Left hindlimb (tissue), 1 donor: ENCODE measurements around the gene WWC1.
"Not testable (repeated sequence)": the region's sequence is repeated elsewhere in the genome, so short reads cannot be mapped to it uniquely, and the experiment has no call there.

Source experiments
- DNase-seq: peaks from one replicate; pipeline ENCODE4 v3.0.0-alpha.2; 2018

WWC1 gene

GRCh38 chr5:168339109-168339771 lies 47.8 kb downstream of the WWC1 start:
- DNase-seq = no peak

GRCh38 chr5:168339772-168340140 lies 48.3 kb downstream of the WWC1 start:
- not testable (repeated sequence) for DNase-seq

- no peak for DNase-seq
Measured at GRCh38 chr5:168340487-168340886, 49.0 kb downstream of the WWC1 start.

- no peak for DNase-seq
Measured at GRCh38 chr5:168341178-168341577, 49.7 kb downstream of the WWC1 start.

GRCh38 chr5:168342151-168342825 lies 50.8 kb downstream of the WWC1 start:
- no peak for DNase-seq

GRCh38 chr5:168342985-168343384 lies 51.5 kb downstream of the WWC1 start:
- DNase-seq = no peak

- no peak for DNase-seq
Measured at GRCh38 chr5:168346417-168346816, 55.0 kb downstream of the WWC1 start.

GRCh38 chr5:168347368-168348083 lies 56.1 kb downstream of the WWC1 start:
- DNase-seq = no peak

GRCh38 chr5:168348084-168348414 lies 56.6 kb downstream of the WWC1 start:
- DNase-seq = no peak

- no peak for DNase-seq
Measured at GRCh38 chr5:168350315-168350714, 58.9 kb downstream of the WWC1 start.

- DNase-seq = no peak
Measured at GRCh38 chr5:168353216-168353957, 61.9 kb downstream of the WWC1 start.

- no peak for DNase-seq
Measured at GRCh38 chr5:168354397-168354796, 63.0 kb downstream of the WWC1 start.

- DNase-seq = no peak
Measured at GRCh38 chr5:168356171-168356570, 64.7 kb downstream of the WWC1 start.

- DNase-seq = no peak
Measured at GRCh38 chr5:168356592-168356991, 65.1 kb downstream of the WWC1 start.

- no peak for DNase-seq
Measured at GRCh38 chr5:168357876-168358275, 66.4 kb downstream of the WWC1 start.

GRCh38 chr5:168359820-168360460 lies 68.5 kb downstream of the WWC1 start:
- no peak for DNase-seq

GRCh38 chr5:168360521-168361285 lies 69.3 kb downstream of the WWC1 start:
- DNase-seq = no peak

GRCh38 chr5:168362097-168362885 lies 70.8 kb downstream of the WWC1 start:
- no peak for DNase-seq

GRCh38 chr5:168364151-168364661 lies 72.8 kb downstream of the WWC1 start:
- peak; percentile 38 for DNase-seq

GRCh38 chr5:168364750-168365550 lies 73.5 kb downstream of the WWC1 start:
- DNase-seq = no peak
